HL-60 (cell line): Measurements from ENCODE around the gene RTF2.

ENCODE experiments used
- POLR2AphosphoS5 ChIP-seq: IDR thresholded peaks from 2 replicates; pipeline ENCODE4 v1.6.1; 2012; ENCODE audit warnings: low read depth
- TF ChIP-seq, protein P1 (sequence below): IDR thresholded peaks from one replicate; pipeline ENCODE4 v1.5.1; 2011; ENCODE audit warnings: low read length, control low read depth, inconsistent platforms; ENCODE audit not compliant: insufficient read depth

DNA sequence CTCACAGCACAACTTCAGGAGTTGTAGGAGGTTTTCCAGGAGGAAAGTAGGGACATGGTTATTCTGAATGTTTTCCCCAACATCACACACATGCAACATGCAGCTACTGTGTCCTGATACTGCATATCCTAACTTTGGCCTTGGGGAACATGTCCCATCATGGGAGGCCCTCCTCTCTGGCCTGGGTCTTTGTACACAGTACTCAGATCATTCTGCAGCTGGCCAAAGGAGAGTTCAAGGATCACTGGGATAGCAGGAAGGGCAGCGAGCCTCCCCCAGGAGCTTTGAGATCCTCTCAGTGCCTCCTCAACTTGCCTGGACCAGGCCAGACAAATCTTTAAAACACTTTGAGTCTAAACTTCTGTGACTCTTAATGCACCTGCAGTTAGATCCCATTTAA lies 43.5 kb upstream of the RTF2 start:
- no peak for TF ChIP-seq POLR2AphosphoS5
- TF ChIP-seq, protein P1, sequence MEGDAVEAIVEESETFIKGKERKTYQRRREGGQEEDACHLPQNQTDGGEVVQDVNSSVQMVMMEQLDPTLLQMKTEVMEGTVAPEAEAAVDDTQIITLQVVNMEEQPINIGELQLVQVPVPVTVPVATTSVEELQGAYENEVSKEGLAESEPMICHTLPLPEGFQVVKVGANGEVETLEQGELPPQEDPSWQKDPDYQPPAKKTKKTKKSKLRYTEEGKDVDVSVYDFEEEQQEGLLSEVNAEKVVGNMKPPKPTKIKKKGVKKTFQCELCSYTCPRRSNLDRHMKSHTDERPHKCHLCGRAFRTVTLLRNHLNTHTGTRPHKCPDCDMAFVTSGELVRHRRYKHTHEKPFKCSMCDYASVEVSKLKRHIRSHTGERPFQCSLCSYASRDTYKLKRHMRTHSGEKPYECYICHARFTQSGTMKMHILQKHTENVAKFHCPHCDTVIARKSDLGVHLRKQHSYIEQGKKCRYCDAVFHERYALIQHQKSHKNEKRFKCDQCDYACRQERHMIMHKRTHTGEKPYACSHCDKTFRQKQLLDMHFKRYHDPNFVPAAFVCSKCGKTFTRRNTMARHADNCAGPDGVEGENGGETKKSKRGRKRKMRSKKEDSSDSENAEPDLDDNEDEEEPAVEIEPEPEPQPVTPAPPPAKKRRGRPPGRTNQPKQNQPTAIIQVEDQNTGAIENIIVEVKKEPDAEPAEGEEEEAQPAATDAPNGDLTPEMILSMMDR = no peak
